Vagina (tissue), 2 donors: Measurements from ENCODE around the gene NPY2R. TPM values are rescaled to one million over a fixed set of nuclear protein-coding genes. Genes with fewer than 3 reads are reported as not detected.

Experiments
- DNase-seq, 2 donors: peaks; one replicate each; pipeline ENCODE4 v3.0.0-alpha.2; 2017; ENCODE audit errors: extremely low spot score in 2 of 2
- H3K27ac ChIP-seq: fragments of 200-600 bp; sonication (generic); one replicate; pipeline ENCODE4 v1.5.1; 2019
- H3K27me3 ChIP-seq: fragments of 200-600 bp; sonication (generic); one replicate; pipeline ENCODE4 v1.5.1; 2019
- H3K36me3 ChIP-seq, 2 donors: fragments of 200-600 bp; sonication (generic); one replicate each; pipeline ENCODE4 v1.5.1; 2017 to 2019
- H3K4me1 ChIP-seq: fragments of 200-600 bp; sonication (generic); one replicate; pipeline ENCODE4 v1.5.1; 2019
- H3K4me3 ChIP-seq, 2 donors: fragments of 200-600 bp; sonication (generic); 1 replicate in 1 of 2; 2 replicates in 1 of 2; pipeline ENCODE4 v1.5.1; 2016 to 2019
- H3K9me3 ChIP-seq: fragments of 200-600 bp; sonication (generic); one replicate; pipeline ENCODE4 v1.5.1; 2019
- POLR2A ChIP-seq, 2 donors: fragments of 450-650 bp; IDR thresholded peaks; one replicate each; pipeline ENCODE4 v1.6.1; 2017; ENCODE audit warnings: antibody characterized with exemption in 2 of 2, mild to moderate bottlenecking in 2 of 2, moderate library complexity in 2 of 2
- POLR2AphosphoS5 ChIP-seq, 2 donors: sonication (generic); formaldehyde crosslinking; IDR thresholded peaks; one replicate each; pipeline ENCODE4 v1.9.0; 2017; ENCODE audit warnings: antibody characterized with exemption in 2 of 2, mild to moderate bottlenecking in 2 of 2, low read depth in 1 of 2; ENCODE audit not compliant: insufficient read depth in 1 of 2
- intact Hi-C: fragments of 100-400 bp; cut with DNase I; formaldehyde crosslinking; loops from one replicate; pipeline ENCODE4 v1.15.1; 2023
- total RNA-seq: library from RNA; depleted of rRNA; stranded (reverse); fragments of >200 nt; gene quantifications from one replicate; pipeline ENCODE4 v1.2.3, GENCODE V29; 2016
- TF ChIP-seq, protein P1 (sequence below), 3 experiments: fragments of 450-650 bp in 2 of 3; fragments of 200-600 bp in 1 of 3; sonication (generic) in 1 of 3; IDR thresholded peaks; one replicate each; pipeline ENCODE4 v1.5.1; 2017 to 2019; ENCODE audit warnings: antibody characterized with exemption in 3 of 3, mild to moderate bottlenecking in 2 of 3, moderate library complexity in 2 of 3

NPY2R gene
- total RNA-seq, 1 donor from 2014 or later: 0.49 TPM

DNA sequence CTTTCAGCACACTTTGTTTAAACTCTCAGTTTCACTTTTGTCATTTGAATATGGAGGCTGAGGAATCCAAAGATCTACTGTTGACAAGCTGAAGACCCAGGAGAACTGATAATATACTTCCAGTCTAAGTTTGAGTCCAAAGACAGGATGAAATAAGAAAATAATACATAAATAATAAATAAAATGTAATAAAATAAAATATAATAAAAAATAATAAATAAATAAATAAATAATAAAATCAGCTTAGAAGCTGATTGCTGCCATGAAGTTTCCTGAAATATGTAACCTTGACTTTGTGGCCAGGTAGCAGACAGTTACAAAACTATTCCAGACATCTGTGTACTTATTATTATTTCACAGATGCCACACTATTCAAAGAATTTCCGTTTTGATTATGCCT is 55.0 kb downstream of the NPY2R start:
- Histone ChIP-seq H3K9me3 (no peaks in the 10 kb centered on the region), H3K4me3 (no peak overlapping the region), H3K4me1 (no peaks in the 10 kb centered on the region), H3K27ac (no peak overlapping the region), H3K36me3 (no peaks in the 10 kb centered on the region), H3K27me3 (no peaks in the 10 kb centered on the region)
- DNase-seq: no peak
- TF ChIP-seq, protein P1, sequence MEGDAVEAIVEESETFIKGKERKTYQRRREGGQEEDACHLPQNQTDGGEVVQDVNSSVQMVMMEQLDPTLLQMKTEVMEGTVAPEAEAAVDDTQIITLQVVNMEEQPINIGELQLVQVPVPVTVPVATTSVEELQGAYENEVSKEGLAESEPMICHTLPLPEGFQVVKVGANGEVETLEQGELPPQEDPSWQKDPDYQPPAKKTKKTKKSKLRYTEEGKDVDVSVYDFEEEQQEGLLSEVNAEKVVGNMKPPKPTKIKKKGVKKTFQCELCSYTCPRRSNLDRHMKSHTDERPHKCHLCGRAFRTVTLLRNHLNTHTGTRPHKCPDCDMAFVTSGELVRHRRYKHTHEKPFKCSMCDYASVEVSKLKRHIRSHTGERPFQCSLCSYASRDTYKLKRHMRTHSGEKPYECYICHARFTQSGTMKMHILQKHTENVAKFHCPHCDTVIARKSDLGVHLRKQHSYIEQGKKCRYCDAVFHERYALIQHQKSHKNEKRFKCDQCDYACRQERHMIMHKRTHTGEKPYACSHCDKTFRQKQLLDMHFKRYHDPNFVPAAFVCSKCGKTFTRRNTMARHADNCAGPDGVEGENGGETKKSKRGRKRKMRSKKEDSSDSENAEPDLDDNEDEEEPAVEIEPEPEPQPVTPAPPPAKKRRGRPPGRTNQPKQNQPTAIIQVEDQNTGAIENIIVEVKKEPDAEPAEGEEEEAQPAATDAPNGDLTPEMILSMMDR (IDR thresholded peaks at IDR 0.05): no peak
- TF ChIP-seq POLR2AphosphoS5 (IDR thresholded peaks at IDR 0.05; ENCODE audit: insufficient read depth in 1 of 2, low read depth in 1 of 2) (no peak), POLR2A (IDR thresholded peaks at IDR 0.05) (no peak)
- intact Hi-C loops: no loop called here

DNA sequence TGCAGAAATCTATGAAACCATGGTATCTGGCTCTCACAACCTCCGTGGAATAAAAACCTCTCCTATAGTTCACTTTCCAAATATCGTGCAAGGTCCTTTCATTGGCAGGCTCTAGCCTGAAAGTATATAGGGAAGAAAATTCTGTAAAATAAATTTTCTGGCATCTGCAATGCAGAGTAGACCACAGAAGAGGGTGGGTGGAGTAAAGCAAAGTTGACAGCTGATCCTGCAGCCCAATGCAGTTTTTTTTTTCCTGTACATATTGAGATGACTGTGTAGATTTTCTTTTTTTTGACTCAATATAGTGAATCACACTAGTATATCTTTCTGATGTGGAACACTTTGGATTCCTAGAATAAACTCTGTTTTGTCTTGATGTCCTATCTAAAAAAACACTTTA is 56.7 kb downstream of the NPY2R start:
- Histone ChIP-seq H3K4me1 (no peaks in the 10 kb centered on the region), H3K36me3 (no peaks in the 10 kb centered on the region), H3K4me3 (no peak overlapping the region), H3K27ac (no peak overlapping the region), H3K9me3 (no peaks in the 10 kb centered on the region), H3K27me3 (no peaks in the 10 kb centered on the region)
- intact Hi-C loops: no loop called here
- no peak for DNase-seq
- TF ChIP-seq, protein P1 (IDR thresholded peaks at IDR 0.05): no peak
- TF ChIP-seq POLR2AphosphoS5 (IDR thresholded peaks at IDR 0.05; ENCODE audit: insufficient read depth in 1 of 2, low read depth in 1 of 2): no peak
- no peak for TF ChIP-seq POLR2A (IDR thresholded peaks at IDR 0.05)

Other genes starting within 250 kb of the NPY2R start
- 3.4 TPM for gene MAP9, start 168.3 kb downstream of the NPY2R start, total RNA-seq